ENCODE data around the gene MSI1. TPM values are rescaled to one million over a fixed set of nuclear protein-coding genes. Genes with fewer than 3 reads are reported as not detected.

Gene MSI1
- total RNA-seq, 1 experiment from 2014 or later, result 26.0 TPM

DNA sequence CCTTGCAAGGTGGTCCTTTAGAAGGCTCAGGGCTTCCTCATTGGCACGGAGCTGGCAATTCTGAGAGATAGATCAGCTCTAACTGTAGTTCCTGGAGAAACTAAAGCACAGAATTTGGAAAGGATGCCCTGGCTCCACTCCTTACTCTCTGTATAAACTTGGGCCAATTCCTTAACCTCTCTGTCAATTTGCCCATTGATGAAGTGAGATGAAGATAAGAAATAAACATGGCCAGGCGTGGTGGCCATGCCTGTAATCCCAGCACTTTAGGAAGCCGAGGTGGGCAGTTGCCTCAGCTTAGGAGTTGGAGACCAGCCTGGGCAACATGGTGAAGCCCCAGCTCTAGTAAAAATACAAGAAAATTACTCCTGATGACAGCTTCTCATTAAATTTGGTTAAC, 34.9 kb upstream of the MSI1 start:
- H3K4me2 ChIP-seq (ENCODE audit: low read length), result no peak overlapping the region
- POLR2A ChIA-PET, result no interaction called here
- no peak overlapping the region for H2AFZ ChIP-seq (ENCODE audit: low read depth, low read length, poor library complexity, severe bottlenecking)
- intact Hi-C loops (cut with micrococcal nuclease), result no loop called here
- BruUV-seq (replicated peaks), result no TSS peak
- no peaks in the 10 kb centered on the region for H3K4me1 ChIP-seq (ENCODE audit: control insufficient read depth in 1 of 2, insufficient read depth in 2 of 2, low read length in 2 of 2)
- CTCF ChIA-PET, result no interaction called here
- no peaks in the 10 kb centered on the region for H3K27me3 ChIP-seq (ENCODE audit: insufficient read depth, low read length)
- H4K20me1 ChIP-seq (ENCODE audit: insufficient read depth), result no peaks in the 10 kb centered on the region
- H3K9ac ChIP-seq (ENCODE audit: low read length), result no peak overlapping the region
- H3K9me2 ChIP-seq (ENCODE audit: insufficient read depth), result no peaks in the 10 kb centered on the region
- RAD21 ChIA-PET (ENCODE audit: low non-redundant PET in 1 of 2, low total read pairs in 2 of 2, uncharacterized antibody in 2 of 2, unreplicated experiment in 2 of 2), result no interaction called here
- DNase-seq (ENCODE audit: low read depth, low spot score), result no peak
- H3K36me3 ChIP-seq (ENCODE audit: control insufficient read depth in 1 of 2, insufficient read depth in 2 of 2, low read length in 2 of 2), result no peaks in the 10 kb centered on the region
- H3K9me3 ChIP-seq (ENCODE audit: control insufficient read depth in 1 of 2, insufficient read depth in 1 of 2, low read depth in 1 of 2, low read length in 2 of 2), result no peaks in the 10 kb centered on the region
- H3K79me2 ChIP-seq (ENCODE audit: insufficient read depth, low read length), result no peaks in the 10 kb centered on the region
- H3K4me3 ChIP-seq (replicated peaks in 1 of 2; ENCODE audit: low read depth in 1 of 2, low read length in 2 of 2), result no peak overlapping the region
- TF ChIP-seq EZH2 (IDR thresholded peaks at IDR 0.05), result no peak
- TF ChIP-seq SP1 (IDR thresholded peaks at IDR 0.05; ENCODE audit: low read depth), result no peak
- TF ChIP-seq CBX3 (IDR thresholded peaks at IDR 0.05; ENCODE audit: low read depth), result no peak
- TF ChIP-seq RAD21 (IDR thresholded peaks at IDR 0.05; ENCODE audit: low read depth), result no peak
- no peak for TF ChIP-seq JUND (IDR thresholded peaks at IDR 0.05)
- no peak for TF ChIP-seq POLR2A (IDR thresholded peaks at IDR 0.05; ENCODE audit: borderline replicate concordance, extremely low read depth, insufficient read depth, insufficient read length)
- no peak for TF ChIP-seq ELF1 (IDR thresholded peaks at IDR 0.05; ENCODE audit: borderline replicate concordance, low read depth)
- TF ChIP-seq FOSL1 (IDR thresholded peaks at IDR 0.05; ENCODE audit: low read depth), result no peak
- TF ChIP-seq SRF (IDR thresholded peaks at IDR 0.05; ENCODE audit: low read depth), result no peak
- no peak for TF ChIP-seq ATF3 (IDR thresholded peaks at IDR 0.05)
- TF ChIP-seq POLR2AphosphoS5 (IDR thresholded peaks at IDR 0.05; ENCODE audit: low read depth, low read length), result no peak
- TF ChIP-seq, protein P1, sequence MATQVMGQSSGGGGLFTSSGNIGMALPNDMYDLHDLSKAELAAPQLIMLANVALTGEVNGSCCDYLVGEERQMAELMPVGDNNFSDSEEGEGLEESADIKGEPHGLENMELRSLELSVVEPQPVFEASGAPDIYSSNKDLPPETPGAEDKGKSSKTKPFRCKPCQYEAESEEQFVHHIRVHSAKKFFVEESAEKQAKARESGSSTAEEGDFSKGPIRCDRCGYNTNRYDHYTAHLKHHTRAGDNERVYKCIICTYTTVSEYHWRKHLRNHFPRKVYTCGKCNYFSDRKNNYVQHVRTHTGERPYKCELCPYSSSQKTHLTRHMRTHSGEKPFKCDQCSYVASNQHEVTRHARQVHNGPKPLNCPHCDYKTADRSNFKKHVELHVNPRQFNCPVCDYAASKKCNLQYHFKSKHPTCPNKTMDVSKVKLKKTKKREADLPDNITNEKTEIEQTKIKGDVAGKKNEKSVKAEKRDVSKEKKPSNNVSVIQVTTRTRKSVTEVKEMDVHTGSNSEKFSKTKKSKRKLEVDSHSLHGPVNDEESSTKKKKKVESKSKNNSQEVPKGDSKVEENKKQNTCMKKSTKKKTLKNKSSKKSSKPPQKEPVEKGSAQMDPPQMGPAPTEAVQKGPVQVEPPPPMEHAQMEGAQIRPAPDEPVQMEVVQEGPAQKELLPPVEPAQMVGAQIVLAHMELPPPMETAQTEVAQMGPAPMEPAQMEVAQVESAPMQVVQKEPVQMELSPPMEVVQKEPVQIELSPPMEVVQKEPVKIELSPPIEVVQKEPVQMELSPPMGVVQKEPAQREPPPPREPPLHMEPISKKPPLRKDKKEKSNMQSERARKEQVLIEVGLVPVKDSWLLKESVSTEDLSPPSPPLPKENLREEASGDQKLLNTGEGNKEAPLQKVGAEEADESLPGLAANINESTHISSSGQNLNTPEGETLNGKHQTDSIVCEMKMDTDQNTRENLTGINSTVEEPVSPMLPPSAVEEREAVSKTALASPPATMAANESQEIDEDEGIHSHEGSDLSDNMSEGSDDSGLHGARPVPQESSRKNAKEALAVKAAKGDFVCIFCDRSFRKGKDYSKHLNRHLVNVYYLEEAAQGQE (IDR thresholded peaks at IDR 0.05; ENCODE audit: low read depth), result no peak
- H3K27ac ChIP-seq (ENCODE audit: low read depth, low read length), result no peak overlapping the region
- no peak for ATAC-seq
